ENCODE measurements around the gene MGAT5.

The MGAT5 gene

GRCh38 chr2:134253804-134254203 is at the start of gene MGAT5:
MGAT5 (plus strand) TSS chr2:134254072; CDS start chr2:134254404, 332 bp downstream.
- no peak for DNase-seq

GRCh38 chr2:134205087-134205486 is 48.8 kb upstream of the MGAT5 start:
- DNase-seq = no peak

- no peak for DNase-seq
Measured at GRCh38 chr2:134206031-134206430, 47.8 kb upstream of the MGAT5 start.

- no peak for DNase-seq
Measured at GRCh38 chr2:134206573-134206972, 47.3 kb upstream of the MGAT5 start.

GRCh38 chr2:134207589-134208209 is 46.2 kb upstream of the MGAT5 start:
- peak; percentile 71 for DNase-seq

GRCh38 chr2:134208825-134209224 is 45.0 kb upstream of the MGAT5 start:
- no peak for DNase-seq

- no peak for DNase-seq
Measured at GRCh38 chr2:134212746-134213145, 41.1 kb upstream of the MGAT5 start.

- no peak for DNase-seq
Measured at GRCh38 chr2:134216152-134216829, 37.6 kb upstream of the MGAT5 start.

- peak; percentile 60 for DNase-seq
Measured at GRCh38 chr2:134217351-134217750, 36.5 kb upstream of the MGAT5 start.

GRCh38 chr2:134217924-134218323 is 35.9 kb upstream of the MGAT5 start:
- peak; percentile 46 for DNase-seq

- no peak for DNase-seq
Measured at GRCh38 chr2:134218414-134218813, 35.5 kb upstream of the MGAT5 start.

- DNase-seq = peak; percentile 51
Measured at GRCh38 chr2:134218930-134219658, 34.8 kb upstream of the MGAT5 start.

GRCh38 chr2:134220344-134220974 is 33.4 kb upstream of the MGAT5 start:
- no peak for DNase-seq

- DNase-seq = no peak
Measured at GRCh38 chr2:134224005-134224404, 29.9 kb upstream of the MGAT5 start.

- DNase-seq = no peak
Measured at GRCh38 chr2:134225173-134225572, 28.7 kb upstream of the MGAT5 start.

- no peak for DNase-seq
Measured at GRCh38 chr2:134225841-134226240, 28.0 kb upstream of the MGAT5 start.

GRCh38 chr2:134226601-134227000 is 27.3 kb upstream of the MGAT5 start:
- no peak for DNase-seq

- no peak for DNase-seq
Measured at GRCh38 chr2:134227666-134228065, 26.2 kb upstream of the MGAT5 start.

GRCh38 chr2:134228493-134228903 is 25.4 kb upstream of the MGAT5 start:
- no peak for DNase-seq

GRCh38 chr2:134229540-134229939 is 24.3 kb upstream of the MGAT5 start:
- no peak for DNase-seq

- no peak for DNase-seq
Measured at GRCh38 chr2:134230885-134231284, 23.0 kb upstream of the MGAT5 start.

GRCh38 chr2:134231301-134231964 is 22.4 kb upstream of the MGAT5 start:
- no peak for DNase-seq

- no peak for DNase-seq
Measured at GRCh38 chr2:134231965-134232340, 21.9 kb upstream of the MGAT5 start.

All from CD4-positive, alpha-beta T cell treated with Interleukin-17A for 1 hour (primary cell).